Neural cell (in vitro differentiated cells): Measurements from ENCODE around the gene TUBB. TPM values are rescaled to one million over a fixed set of nuclear protein-coding genes. Genes with fewer than 3 reads are reported as not detected.
A peak's percentile ranks its signal among the peaks of the same experiment; 100 is the strongest.

Source experiments
- H2AFZ ChIP-seq: fragments of 200-600, 300-800 bp; sonication (generic), shearing (Covaris generic); 2 replicates; pipeline ENCODE4 v1.6.0; 2014; ENCODE audit warnings: low read depth, mild to moderate bottlenecking, antibody characterized with exemption, low read length, moderate library complexity
- H3F3A ChIP-seq: fragments of 200-600 bp; shearing (Covaris generic); 2 replicates; pipeline ENCODE4 v1.6.1; 2016; ENCODE audit warnings: mild to moderate bottlenecking, moderate library complexity, mixed read lengths, antibody characterized with exemption, low read length; ENCODE audit not compliant: insufficient read depth, poor library complexity, severe bottlenecking
- H3K27ac ChIP-seq: fragments of 200-600, 300-800 bp; sonication (generic), shearing (Covaris generic); 2 replicates; pipeline ENCODE4 v1.5.1; 2014; ENCODE audit warnings: mild to moderate bottlenecking, low read length, moderate library complexity
- H3K27me3 ChIP-seq: fragments of 300-800, 200-600 bp; sonication (generic), shearing (Covaris generic); 2 replicates; pipeline ENCODE4 v1.6.0; 2014; ENCODE audit warnings: mild to moderate bottlenecking, low read depth, low read length, moderate library complexity; ENCODE audit not compliant: insufficient read depth
- H3K36me3 ChIP-seq: fragments of 300-800, 200-600 bp; sonication (generic), shearing (Covaris generic); 2 replicates; pipeline ENCODE4 v1.5.1; 2014; ENCODE audit warnings: mild to moderate bottlenecking, antibody characterized with exemption, low read length, moderate library complexity; ENCODE audit not compliant: insufficient read depth
- H3K4me2 ChIP-seq: fragments of 300-800, 200-600 bp; sonication (generic), shearing (Covaris generic); 2 replicates; pipeline ENCODE4 v1.6.0; 2014; ENCODE audit warnings: mild to moderate bottlenecking, low read length
- H3K4me3 ChIP-seq: fragments of 300-800, 200-600 bp; sonication (generic), shearing (Covaris generic); 2 replicates; pipeline ENCODE4 v1.5.1; 2014; ENCODE audit warnings: mild to moderate bottlenecking, low read length, moderate library complexity
- H3K79me2 ChIP-seq: fragments of 200-600 bp; shearing (Covaris generic); replicated peaks from 2 replicates; pipeline ENCODE4 v1.6.0; 2014; ENCODE audit warnings: mild to moderate bottlenecking, low read length, moderate library complexity; ENCODE audit not compliant: insufficient read depth
- H3K9ac ChIP-seq: fragments of 300-800, 200-600 bp; sonication (generic), shearing (Covaris generic); 2 replicates; pipeline ENCODE4 v1.6.1; 2016; ENCODE audit warnings: mild to moderate bottlenecking, low read length, mixed read lengths
- H3K9me2 ChIP-seq: fragments of 200-600 bp; shearing (Covaris generic); 2 replicates; pipeline ENCODE4 v1.6.1; 2016; ENCODE audit warnings: mild to moderate bottlenecking, low read length, mixed read lengths; ENCODE audit not compliant: insufficient read depth
- H3K9me3 ChIP-seq: fragments of 200-600, 300-800 bp; sonication (generic), shearing (Covaris generic); 2 replicates; pipeline ENCODE4 v1.6.1; 2016; ENCODE audit warnings: mild to moderate bottlenecking, mixed run types, low read length, moderate library complexity, mixed read lengths
- H4K20me1 ChIP-seq: fragments of 200-600 bp; shearing (Covaris generic); 2 replicates; pipeline ENCODE4 v1.6.1; 2016; ENCODE audit warnings: mild to moderate bottlenecking, mixed run types; ENCODE audit not compliant: insufficient read depth
- CTCF ChIP-seq: fragments of 450-650 bp; IDR thresholded peaks from 2 replicates; pipeline ENCODE4 v1.5.1; 2014; ENCODE audit warnings: antibody characterized with exemption, mild to moderate bottlenecking, moderate library complexity; ENCODE audit not compliant: poor library complexity, severe bottlenecking
- EP300 ChIP-seq: fragments of 450-650 bp; conservative IDR thresholded peaks from 2 replicates; pipeline ENCODE4 v1.6.1; 2014; ENCODE audit warnings: antibody characterized with exemption, mild to moderate bottlenecking, moderate library complexity; ENCODE audit not compliant: poor library complexity, severe bottlenecking
- EZH2 ChIP-seq: fragments of 200-600, 300-800 bp; shearing (Covaris generic), sonication (generic); IDR thresholded peaks from 2 replicates; pipeline ENCODE4 v1.6.1; 2014; ENCODE audit warnings: antibody characterized with exemption, low read length, borderline replicate concordance, mild to moderate bottlenecking; ENCODE audit not compliant: insufficient read depth, poor library complexity, severe bottlenecking
- MXI1 ChIP-seq: fragments of 450-650 bp; conservative IDR thresholded peaks from 2 replicates; pipeline ENCODE4 v1.6.1; 2014; ENCODE audit warnings: antibody characterized with exemption, mild to moderate bottlenecking; ENCODE audit not compliant: poor library complexity, severe bottlenecking
- POLR2AphosphoS5 ChIP-seq: IDR thresholded peaks from 2 replicates; pipeline ENCODE4 v1.6.1; 2012
- RAD21 ChIP-seq: fragments of 450-650 bp; conservative IDR thresholded peaks from 2 replicates; pipeline ENCODE4 v1.6.1; 2014; ENCODE audit warnings: antibody characterized with exemption, mild to moderate bottlenecking, moderate library complexity
- REST ChIP-seq: IDR thresholded peaks from 2 replicates; pipeline ENCODE4 v1.6.1; 2012; ENCODE audit warnings: borderline replicate concordance
- SMC3 ChIP-seq: fragments of 450-650 bp; conservative IDR thresholded peaks from 2 replicates; pipeline ENCODE4 v1.6.1; 2014; ENCODE audit warnings: antibody characterized with exemption, mild to moderate bottlenecking, moderate library complexity; ENCODE audit not compliant: poor library complexity
- TAF1 ChIP-seq: IDR thresholded peaks from 2 replicates; pipeline ENCODE4 v1.6.1; 2012; ENCODE audit warnings: low read depth
- polyA plus RNA-seq: library from polyadenylated mRNA; depleted of rRNA; stranded (reverse); fragments of >200 nt; gene quantifications from 2 replicates; pipeline ENCODE4 v1.2.3, GENCODE V29; 2014

Gene TUBB
- polyA plus RNA-seq, 1 donor from 2014 or later = 711 TPM

GRCh38 chr6:30690403-30691207 is 29.5 kb upstream of the TUBB start, which contains the start of gene NRM:
NRM (minus strand) TSS chr6:30690984; CDS start chr6:30690974, 10 bp downstream.
- no peaks in the 10 kb centered on the region for H3K36me3 ChIP-seq
- no peaks in the 10 kb centered on the region for H3K9me3 ChIP-seq
- TF ChIP-seq EZH2 (no peak), MXI1 (peak; percentile 43), RAD21 (no peak), REST (peak; percentile 61), EP300 (peak; percentile 15), SMC3 (peak; percentile 12), TAF1 (peak; percentile 51), CTCF (no peak), POLR2AphosphoS5 (peak; percentile 69)
- no peaks in the 10 kb centered on the region for H3K27me3 ChIP-seq
- H3K9ac ChIP-seq = peak within 1 kb of the TSS; percentile 87
- no peaks in the 10 kb centered on the region for H3K9me2 ChIP-seq
- no peaks in the 10 kb centered on the region for H4K20me1 ChIP-seq
- peak within 1 kb of the TSS; percentile 77 for H3K4me3 ChIP-seq
- peak within 1 kb of the TSS; percentile 77 for H3K4me2 ChIP-seq
- peak within 1 kb of the TSS; percentile 92 for H3K27ac ChIP-seq
- no peaks in the 10 kb centered on the region for H3F3A ChIP-seq
- peak within 1 kb of the TSS; percentile 75 for H2AFZ ChIP-seq
- peaks cover 42% of the 10 kb centered on the region for H3K79me2 ChIP-seq

- Histone ChIP-seq H3K9me3 (no peaks in the 10 kb centered on the region), H3K27me3 (no peaks in the 10 kb centered on the region), H4K20me1 (no peaks in the 10 kb centered on the region), H2AFZ (peak overlapping the region; percentile 75), H3K4me2 (peak overlapping the region; percentile 70), H3K27ac (peak overlapping the region; percentile 92), H3K36me3 (no peaks in the 10 kb centered on the region), H3F3A (no peaks in the 10 kb centered on the region), H3K9me2 (no peaks in the 10 kb centered on the region), H3K9ac (peak overlapping the region; percentile 87), H3K79me2 (peaks cover 35% of the 10 kb centered on the region), H3K4me3 (peak overlapping the region; percentile 77)
- TF ChIP-seq SMC3 (no peak), EZH2 (no peak), CTCF (no peak), TAF1 (no peak), EP300 (no peak), REST (no peak), RAD21 (no peak), POLR2AphosphoS5 (no peak), MXI1 (no peak)
Observed at GRCh38 chr6:30691208-30691847, 28.8 kb upstream of the TUBB start.
